ENCODE measurements around the gene DPEP1.
"Not testable (repeated sequence)": the region's sequence is repeated elsewhere in the genome, so short reads cannot be mapped to it uniquely, and the experiment has no call there.

Gene DPEP1

DNA sequence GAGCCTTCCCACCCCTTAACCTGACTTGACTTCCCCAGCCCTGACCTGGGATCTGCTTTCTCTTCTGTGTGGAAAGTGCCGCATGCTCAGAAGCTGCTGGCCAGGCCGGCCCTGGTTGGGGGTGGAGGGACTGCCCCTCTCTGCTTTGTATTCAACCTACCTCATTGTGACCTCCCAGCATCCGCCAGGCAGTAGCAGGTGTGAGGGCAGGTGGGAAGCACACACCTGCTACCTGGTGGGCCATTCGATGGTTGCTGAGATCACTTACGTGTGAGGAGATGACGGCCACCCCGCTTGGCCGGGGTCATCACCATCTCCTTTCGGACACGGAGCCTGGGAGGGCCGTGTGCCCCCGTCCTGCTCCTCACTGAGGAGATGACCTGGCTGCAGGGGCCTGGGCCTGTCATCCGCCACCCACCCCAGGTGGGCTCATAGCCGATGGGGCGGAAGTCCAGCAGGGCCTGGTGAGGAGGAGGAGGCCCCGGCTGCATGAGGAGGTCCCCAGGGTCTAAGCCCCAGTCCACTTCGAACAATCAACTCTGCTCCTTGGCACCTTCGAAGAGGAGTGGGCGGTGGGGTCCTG is 30.7 kb upstream of the DPEP1 start:
- H3K4me3 ChIP-seq (ENCODE audit: low read depth, low read length) = no peak overlapping the region
- TF ChIP-seq, protein P1, sequence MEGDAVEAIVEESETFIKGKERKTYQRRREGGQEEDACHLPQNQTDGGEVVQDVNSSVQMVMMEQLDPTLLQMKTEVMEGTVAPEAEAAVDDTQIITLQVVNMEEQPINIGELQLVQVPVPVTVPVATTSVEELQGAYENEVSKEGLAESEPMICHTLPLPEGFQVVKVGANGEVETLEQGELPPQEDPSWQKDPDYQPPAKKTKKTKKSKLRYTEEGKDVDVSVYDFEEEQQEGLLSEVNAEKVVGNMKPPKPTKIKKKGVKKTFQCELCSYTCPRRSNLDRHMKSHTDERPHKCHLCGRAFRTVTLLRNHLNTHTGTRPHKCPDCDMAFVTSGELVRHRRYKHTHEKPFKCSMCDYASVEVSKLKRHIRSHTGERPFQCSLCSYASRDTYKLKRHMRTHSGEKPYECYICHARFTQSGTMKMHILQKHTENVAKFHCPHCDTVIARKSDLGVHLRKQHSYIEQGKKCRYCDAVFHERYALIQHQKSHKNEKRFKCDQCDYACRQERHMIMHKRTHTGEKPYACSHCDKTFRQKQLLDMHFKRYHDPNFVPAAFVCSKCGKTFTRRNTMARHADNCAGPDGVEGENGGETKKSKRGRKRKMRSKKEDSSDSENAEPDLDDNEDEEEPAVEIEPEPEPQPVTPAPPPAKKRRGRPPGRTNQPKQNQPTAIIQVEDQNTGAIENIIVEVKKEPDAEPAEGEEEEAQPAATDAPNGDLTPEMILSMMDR (IDR thresholded peaks at IDR 0.05; ENCODE audit: low read depth, low read length) = no peak

DNA sequence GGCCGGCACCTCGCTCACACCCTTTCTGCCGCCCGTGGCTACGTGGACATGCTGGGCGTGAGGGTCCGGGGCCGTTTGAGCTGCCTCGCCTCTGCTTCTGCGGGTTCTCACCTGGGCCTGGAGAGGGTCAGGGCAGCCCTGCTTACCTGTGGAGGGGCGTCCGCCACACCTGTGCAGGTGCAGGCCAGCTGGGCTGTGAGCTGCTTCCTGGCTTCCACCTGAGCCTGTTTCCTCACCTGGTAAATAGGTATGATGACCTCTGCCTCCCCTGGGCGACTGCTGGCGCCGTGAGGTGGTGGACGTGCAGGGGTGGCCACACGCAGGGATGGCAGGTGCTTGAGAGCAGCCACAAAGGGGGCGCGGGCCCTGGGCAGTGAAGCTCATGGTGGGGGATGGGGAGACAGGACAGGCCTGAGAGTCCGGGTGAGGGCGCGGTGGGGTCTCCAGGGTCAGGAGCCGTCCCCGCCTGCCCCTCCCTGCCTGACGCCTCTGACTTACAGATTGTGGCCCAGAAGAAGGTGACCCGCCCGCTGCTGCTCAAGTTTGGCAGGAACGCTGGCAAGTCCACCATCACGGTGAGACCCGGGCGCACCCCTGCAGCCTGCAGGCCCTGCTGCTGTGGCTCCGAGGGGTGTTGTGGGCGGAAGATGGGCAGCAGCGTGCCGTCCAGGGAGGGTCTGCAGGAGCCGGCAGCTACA is 30.1 kb upstream of the DPEP1 start:
- no peak overlapping the region for H3K4me3 ChIP-seq (ENCODE audit: low read depth, low read length)
- TF ChIP-seq, protein P1 (IDR thresholded peaks at IDR 0.05; ENCODE audit: low read depth, low read length) = no peak

DNA sequence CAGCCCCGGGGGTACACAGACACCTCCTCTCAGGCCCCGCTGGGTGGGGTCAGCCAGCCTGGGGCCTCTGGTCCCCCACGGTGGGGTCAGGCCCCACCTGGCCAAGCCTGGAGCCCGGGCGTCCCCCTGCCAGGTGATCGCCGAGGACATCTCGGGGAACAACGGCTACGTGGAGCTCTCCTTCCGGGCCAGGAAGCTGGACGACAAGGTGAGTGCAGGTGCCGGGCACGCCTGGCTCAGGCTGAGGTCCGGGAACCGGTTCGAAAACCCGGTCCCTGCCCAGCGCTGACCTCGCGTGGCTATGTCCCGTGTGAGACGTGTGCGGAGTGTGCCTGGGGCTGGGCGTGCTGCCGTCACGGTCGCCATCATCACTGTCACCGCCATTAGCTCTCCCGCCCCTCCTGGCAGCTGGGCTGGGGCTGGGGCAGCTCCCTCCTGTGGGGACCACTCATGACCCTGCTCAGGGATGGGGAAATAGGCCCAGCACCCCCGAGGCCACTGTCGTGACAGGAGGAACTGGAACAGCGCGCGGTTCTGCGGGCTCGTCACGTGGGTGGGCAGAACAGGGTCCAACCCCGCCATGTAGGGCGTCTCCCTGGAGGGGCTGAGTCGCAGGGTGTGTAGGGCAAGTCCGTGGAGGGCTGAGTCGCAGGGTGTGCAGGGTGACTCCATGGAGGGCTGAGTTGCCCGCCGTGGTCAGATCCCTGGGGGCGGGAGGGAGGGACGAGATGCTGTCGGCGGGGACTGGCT is 29.4 kb upstream of the DPEP1 start:
- no peak overlapping the region for H3K4me3 ChIP-seq (ENCODE audit: low read depth, low read length)
- TF ChIP-seq, protein P1 (IDR thresholded peaks at IDR 0.05; ENCODE audit: low read depth, low read length) = no peak

DNA sequence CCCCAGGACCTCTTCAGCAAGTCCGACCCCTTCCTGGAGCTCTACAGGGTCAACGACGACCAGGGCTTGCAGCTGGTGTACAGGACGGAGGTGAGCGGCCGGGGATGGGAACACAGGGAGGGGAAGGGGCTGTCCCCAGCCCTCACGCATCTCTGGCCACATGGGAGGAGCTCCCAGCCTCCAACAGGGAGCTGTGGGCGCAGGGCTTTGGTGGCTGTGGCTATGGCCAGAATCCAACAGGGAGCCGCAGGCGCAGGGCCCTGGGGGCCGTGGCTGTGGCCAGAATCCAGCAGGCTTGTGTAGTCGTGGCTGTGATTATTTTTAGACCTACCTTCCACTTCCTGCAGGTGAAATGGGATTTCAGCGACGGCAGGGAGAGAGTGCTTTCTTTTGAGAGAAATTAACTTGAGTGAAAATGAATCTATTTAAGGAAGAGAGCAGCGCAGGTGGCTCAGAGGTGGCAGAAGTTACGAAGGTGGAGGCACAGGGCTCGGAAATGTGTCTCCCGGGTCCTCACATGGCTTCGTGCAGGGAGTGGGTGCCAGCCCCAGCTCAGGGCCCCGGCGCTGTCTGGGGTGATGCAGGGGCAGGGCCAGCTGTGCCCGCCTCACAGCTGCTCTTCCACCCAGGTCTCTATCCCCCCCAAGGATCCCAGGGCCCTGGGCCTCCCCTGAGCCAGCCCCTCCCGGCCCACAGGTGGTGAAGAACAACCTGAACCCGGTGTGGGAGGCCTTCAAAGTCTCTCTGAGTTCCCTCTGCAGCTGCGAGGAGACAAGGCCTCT is 28.5 kb upstream of the DPEP1 start:
- TF ChIP-seq, protein P1 (IDR thresholded peaks at IDR 0.05; ENCODE audit: low read depth, low read length) = no peak
- H3K4me3 ChIP-seq (ENCODE audit: low read depth, low read length) = no peak overlapping the region

- H3K4me3 ChIP-seq (ENCODE audit: low read depth, low read length) = no peak overlapping the region
- TF ChIP-seq, protein P1 (IDR thresholded peaks at IDR 0.05; ENCODE audit: low read depth, low read length) = no peak
These were observed 27.2 kb upstream of the DPEP1 start for GRCh38 chr16:89586218-89586617.

DNA sequence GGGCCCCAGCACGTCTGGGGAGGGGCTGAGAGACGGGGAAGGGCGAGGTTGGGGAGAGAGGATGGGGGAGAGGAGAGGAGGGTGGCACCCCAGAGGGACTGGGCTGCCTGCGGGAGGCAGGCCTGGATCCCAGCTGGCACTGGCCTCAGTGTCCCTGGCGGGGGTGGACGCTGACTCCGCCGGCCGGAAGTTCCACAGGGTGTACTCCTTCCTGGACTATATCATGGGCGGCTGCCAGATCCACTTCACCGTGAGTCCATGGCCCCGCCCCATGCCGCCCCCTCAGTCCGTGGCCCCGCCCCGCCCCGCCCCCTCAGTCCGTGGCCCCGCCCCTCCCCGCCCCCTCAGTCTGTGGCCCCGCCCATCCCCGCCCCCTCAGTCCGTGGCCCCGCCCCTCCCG is 26.6 kb upstream of the DPEP1 start:
- H3K4me3 ChIP-seq (ENCODE audit: low read depth, low read length) = no peak overlapping the region
- TF ChIP-seq, protein P1 (IDR thresholded peaks at IDR 0.05; ENCODE audit: low read depth, low read length) = no peak

GRCh38 chr16:89587676-89588075 is 25.8 kb upstream of the DPEP1 start:
- H3K4me3 ChIP-seq (ENCODE audit: low read depth, low read length) = not testable (repeated sequence)

Data from WI38 (cell line).